Parathyroid adenoma (tissue), 2 donors: ENCODE measurements around the gene LAMA3.

ENCODE experiments used
- H2AFZ ChIP-seq: fragments of 300-600 bp; sonication (generic); one replicate; pipeline ENCODE4 v1.7.0; 2017; ENCODE audit warnings: antibody characterized with exemption, mild to moderate bottlenecking
- H3K27ac ChIP-seq: fragments of 300-600 bp; sonication (generic); one replicate; pipeline ENCODE4 v1.7.0; 2017
- H3K27me3 ChIP-seq: fragments of 300-600 bp; sonication (generic); one replicate; pipeline ENCODE4 v1.7.0; 2017; ENCODE audit warnings: low read length; ENCODE audit not compliant: control insufficient read depth, insufficient read depth
- H3K36me3 ChIP-seq: fragments of 300-600 bp; sonication (generic); one replicate; pipeline ENCODE4 v1.7.0; 2017; ENCODE audit warnings: low read length; ENCODE audit not compliant: control insufficient read depth, insufficient read depth
- H3K4me1 ChIP-seq: fragments of 300-600 bp; sonication (generic); one replicate; pipeline ENCODE4 v1.7.0; 2017; ENCODE audit warnings: control low read depth
- H3K4me2 ChIP-seq: fragments of 300-600 bp; sonication (generic); one replicate; pipeline ENCODE4 v1.7.0; 2017; ENCODE audit warnings: low read length
- H3K4me3 ChIP-seq: fragments of 300-600 bp; sonication (generic); one replicate; pipeline ENCODE4 v1.7.0; 2017; ENCODE audit warnings: low read depth, low read length
- H3K79me2 ChIP-seq: fragments of 300-600 bp; sonication (generic); one replicate; pipeline ENCODE4 v1.7.0; 2017; ENCODE audit warnings: control low read depth
- H3K9ac ChIP-seq: fragments of 300-600 bp; sonication (generic); one replicate; pipeline ENCODE4 v1.7.0; 2017; ENCODE audit warnings: mild to moderate bottlenecking
- H3K9me3 ChIP-seq: fragments of 300-600 bp; sonication (generic); one replicate; pipeline ENCODE4 v1.7.0; 2017; ENCODE audit warnings: low read length; ENCODE audit not compliant: control insufficient read depth
- TF ChIP-seq, protein P1 (sequence below): fragments of 300-600 bp; sonication (generic); IDR thresholded peaks from one replicate; pipeline ENCODE4 v1.7.0; 2017; ENCODE audit warnings: antibody characterized with exemption, mild to moderate bottlenecking
- donor health status: primary hyperparathyroidism.

LAMA3 gene

DNA sequence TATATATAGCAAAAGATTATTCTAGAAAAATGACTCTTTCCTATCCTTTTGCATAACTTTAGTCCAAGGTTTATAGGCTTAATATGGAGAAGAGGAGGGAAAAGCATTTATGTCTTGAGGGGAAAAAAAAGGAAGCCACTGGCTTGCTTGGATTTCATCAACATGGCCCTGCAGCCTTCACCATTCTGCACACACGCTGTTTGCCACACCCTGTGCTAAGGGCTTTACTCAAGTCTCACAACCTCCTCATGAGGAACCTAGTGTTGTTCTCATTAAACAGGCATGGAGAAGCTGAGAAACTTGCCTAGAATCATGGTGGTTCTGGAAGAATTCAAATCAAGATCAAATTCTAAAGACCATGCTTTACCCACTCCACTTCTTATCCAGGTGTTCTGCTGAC lies 208.0 kb downstream of the LAMA3 start:
- H3K4me3 ChIP-seq, result no peak overlapping the region
- no peaks in the 10 kb centered on the region for H3K4me1 ChIP-seq
- TF ChIP-seq, protein P1, sequence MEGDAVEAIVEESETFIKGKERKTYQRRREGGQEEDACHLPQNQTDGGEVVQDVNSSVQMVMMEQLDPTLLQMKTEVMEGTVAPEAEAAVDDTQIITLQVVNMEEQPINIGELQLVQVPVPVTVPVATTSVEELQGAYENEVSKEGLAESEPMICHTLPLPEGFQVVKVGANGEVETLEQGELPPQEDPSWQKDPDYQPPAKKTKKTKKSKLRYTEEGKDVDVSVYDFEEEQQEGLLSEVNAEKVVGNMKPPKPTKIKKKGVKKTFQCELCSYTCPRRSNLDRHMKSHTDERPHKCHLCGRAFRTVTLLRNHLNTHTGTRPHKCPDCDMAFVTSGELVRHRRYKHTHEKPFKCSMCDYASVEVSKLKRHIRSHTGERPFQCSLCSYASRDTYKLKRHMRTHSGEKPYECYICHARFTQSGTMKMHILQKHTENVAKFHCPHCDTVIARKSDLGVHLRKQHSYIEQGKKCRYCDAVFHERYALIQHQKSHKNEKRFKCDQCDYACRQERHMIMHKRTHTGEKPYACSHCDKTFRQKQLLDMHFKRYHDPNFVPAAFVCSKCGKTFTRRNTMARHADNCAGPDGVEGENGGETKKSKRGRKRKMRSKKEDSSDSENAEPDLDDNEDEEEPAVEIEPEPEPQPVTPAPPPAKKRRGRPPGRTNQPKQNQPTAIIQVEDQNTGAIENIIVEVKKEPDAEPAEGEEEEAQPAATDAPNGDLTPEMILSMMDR, result no peak
- no peak overlapping the region for H3K27ac ChIP-seq
- H3K9ac ChIP-seq, result no peak overlapping the region
- H2AFZ ChIP-seq, result no peak overlapping the region
- no peaks in the 10 kb centered on the region for H3K9me3 ChIP-seq
- no peaks in the 10 kb centered on the region for H3K36me3 ChIP-seq
- H3K79me2 ChIP-seq, result no peaks in the 10 kb centered on the region
- no peak overlapping the region for H3K4me2 ChIP-seq
- no peaks in the 10 kb centered on the region for H3K27me3 ChIP-seq

DNA sequence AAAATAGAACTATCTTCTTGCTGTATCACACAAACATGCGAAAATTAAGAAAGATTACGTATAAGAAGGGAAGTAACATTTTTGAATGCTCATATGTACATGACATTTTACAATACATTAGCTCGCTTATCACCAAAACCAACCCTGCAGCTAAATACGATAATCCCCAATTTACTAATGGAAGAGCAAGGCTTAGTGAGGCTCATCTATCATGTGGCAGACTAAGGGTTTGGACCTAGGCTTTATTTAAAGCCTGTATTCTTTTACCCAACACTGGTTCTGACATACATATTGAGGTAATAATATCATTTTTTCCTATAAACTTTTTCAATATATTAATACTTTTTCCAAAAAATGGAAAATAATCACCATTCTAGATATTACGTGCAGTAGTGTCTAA lies 208.5 kb downstream of the LAMA3 start:
- Histone ChIP-seq H3K9me3 (no peaks in the 10 kb centered on the region), H3K79me2 (no peaks in the 10 kb centered on the region), H3K4me2 (no peak overlapping the region), H3K4me3 (no peak overlapping the region), H3K27me3 (no peaks in the 10 kb centered on the region), H3K9ac (no peak overlapping the region), H3K36me3 (no peaks in the 10 kb centered on the region), H3K27ac (no peak overlapping the region), H2AFZ (no peak overlapping the region), H3K4me1 (no peaks in the 10 kb centered on the region)
- TF ChIP-seq, protein P1, result no peak

DNA sequence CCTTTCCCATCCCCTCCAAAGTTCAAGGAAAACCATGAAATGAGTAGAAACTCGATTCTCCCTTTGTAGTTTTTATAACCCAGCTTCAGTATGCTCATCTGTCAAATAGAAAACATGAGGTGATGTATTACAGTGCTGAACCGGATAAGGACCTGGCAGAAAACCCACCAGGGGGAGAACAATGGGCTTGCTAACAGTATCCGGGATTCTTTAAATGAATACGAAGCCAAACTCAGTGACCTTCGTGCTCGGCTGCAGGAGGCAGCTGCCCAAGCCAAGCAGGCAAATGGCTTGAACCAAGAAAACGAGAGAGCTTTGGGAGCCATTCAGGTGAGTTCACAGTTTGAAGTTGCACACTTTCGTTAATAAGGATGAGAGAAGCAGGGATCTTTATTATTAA lies 211.7 kb downstream of the LAMA3 start:
- Histone ChIP-seq H3K4me2 (no peak overlapping the region), H3K9me3 (no peaks in the 10 kb centered on the region), H3K4me3 (no peak overlapping the region), H3K27me3 (no peaks in the 10 kb centered on the region), H3K79me2 (no peaks in the 10 kb centered on the region), H3K9ac (no peak overlapping the region), H3K36me3 (no peaks in the 10 kb centered on the region), H2AFZ (no peak overlapping the region), H3K4me1 (no peaks in the 10 kb centered on the region), H3K27ac (no peak overlapping the region)
- TF ChIP-seq, protein P1, result no peak

DNA sequence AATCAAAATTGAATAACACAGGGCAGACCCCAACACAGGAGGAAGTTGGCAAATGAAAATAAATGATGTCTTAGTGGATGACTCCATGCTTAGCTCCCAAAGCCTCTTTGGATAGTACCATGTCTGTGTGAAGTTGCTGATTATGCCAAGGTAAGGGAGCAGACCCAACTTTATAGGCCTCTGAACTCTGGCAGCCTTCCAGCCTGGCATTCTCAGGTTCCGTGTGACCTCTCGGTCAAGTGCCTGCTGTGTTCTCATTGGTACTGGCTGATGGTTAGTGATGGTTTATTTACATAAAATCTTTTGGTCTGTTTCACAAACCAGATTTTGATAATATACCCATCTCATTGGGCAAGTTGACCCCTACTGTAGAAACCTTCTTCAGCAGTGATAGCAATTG lies 213.1 kb downstream of the LAMA3 start:
- H3K9me3 ChIP-seq, result no peaks in the 10 kb centered on the region

DNA sequence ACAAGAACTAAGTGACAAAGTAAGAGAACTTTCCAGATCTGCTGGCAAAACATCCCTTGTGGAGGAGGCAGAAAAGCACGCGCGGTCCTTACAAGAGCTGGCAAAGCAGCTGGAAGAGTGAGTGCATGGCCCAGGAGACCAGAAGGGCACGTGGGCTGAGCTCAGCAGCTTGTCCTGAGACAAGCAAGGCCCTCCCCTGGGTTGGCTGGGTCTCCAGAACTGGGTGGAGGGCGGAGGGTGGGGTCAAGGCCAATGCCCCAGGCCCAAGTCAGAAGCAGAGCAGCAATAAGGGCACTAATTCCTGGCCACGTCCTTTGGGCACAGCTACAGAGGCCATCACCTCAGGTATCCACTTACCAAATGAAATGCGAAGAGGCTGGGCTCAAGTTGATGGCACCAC lies 214.7 kb downstream of the LAMA3 start:
- Histone ChIP-seq H3K36me3 (no peaks in the 10 kb centered on the region), H3K9me3 (no peaks in the 10 kb centered on the region), H2AFZ (no peak overlapping the region), H3K79me2 (no peaks in the 10 kb centered on the region), H3K27ac (no peak overlapping the region), H3K9ac (no peak overlapping the region), H3K4me2 (no peak overlapping the region), H3K4me3 (no peak overlapping the region), H3K4me1 (no peaks in the 10 kb centered on the region), H3K27me3 (no peaks in the 10 kb centered on the region)
- TF ChIP-seq, protein P1, result no peak

More for the DNA sequence above, 213.1 kb downstream of the LAMA3 start:
- Histone ChIP-seq H2AFZ (no peak overlapping the region), H3K27me3 (no peaks in the 10 kb centered on the region), H3K4me3 (no peak overlapping the region), H3K4me2 (no peak overlapping the region), H3K36me3 (no peaks in the 10 kb centered on the region), H3K4me1 (no peaks in the 10 kb centered on the region), H3K9ac (no peak overlapping the region), H3K79me2 (no peaks in the 10 kb centered on the region), H3K27ac (no peak overlapping the region)
- TF ChIP-seq, protein P1, result no peak
